Right ventricle myocardium superior (tissue), 1 donor: Measurements from ENCODE around the gene RANBP9. TPM values are rescaled to one million over a fixed set of nuclear protein-coding genes. Genes with fewer than 3 reads are reported as not detected.

ENCODE experiments used
- ATAC-seq: fragments of 200-7000 bp; cut with Tn5 transposase; one replicate; pipeline ENCODE4 v1.9.1; 2020; ENCODE audit warnings: mild to moderate bottlenecking; ENCODE audit not compliant: poor library complexity
- DNase-seq: peaks from one replicate; pipeline ENCODE4 v3.0.0-alpha.2; 2020
- intact Hi-C: fragments of 100-400 bp; cut with DNase I; formaldehyde crosslinking; loops from one replicate; pipeline ENCODE4 v1.11.2; 2022
- total RNA-seq: library from RNA; stranded (reverse); fragmentation: NEBNext Ultra II Directional; extraction: Animal tissue kit (Norgen Biotek cat#: 25700); gene quantifications from one replicate; pipeline ENCODE4 v1.2.1, GENCODE V29; 2021
- donor health status: DM: no; HTN: yes; CAD: no; lungs with severe emphysema.

Gene RANBP9
- total RNA-seq, 1 donor from 2014 or later, result 29.9 TPM

- ATAC-seq (no peak), DNase-seq (no peak)
- intact Hi-C loops, result no loop called here
Observed at GRCh38 chr6:13589801-13590200, 121.8 kb downstream of the RANBP9 start.

DNA sequence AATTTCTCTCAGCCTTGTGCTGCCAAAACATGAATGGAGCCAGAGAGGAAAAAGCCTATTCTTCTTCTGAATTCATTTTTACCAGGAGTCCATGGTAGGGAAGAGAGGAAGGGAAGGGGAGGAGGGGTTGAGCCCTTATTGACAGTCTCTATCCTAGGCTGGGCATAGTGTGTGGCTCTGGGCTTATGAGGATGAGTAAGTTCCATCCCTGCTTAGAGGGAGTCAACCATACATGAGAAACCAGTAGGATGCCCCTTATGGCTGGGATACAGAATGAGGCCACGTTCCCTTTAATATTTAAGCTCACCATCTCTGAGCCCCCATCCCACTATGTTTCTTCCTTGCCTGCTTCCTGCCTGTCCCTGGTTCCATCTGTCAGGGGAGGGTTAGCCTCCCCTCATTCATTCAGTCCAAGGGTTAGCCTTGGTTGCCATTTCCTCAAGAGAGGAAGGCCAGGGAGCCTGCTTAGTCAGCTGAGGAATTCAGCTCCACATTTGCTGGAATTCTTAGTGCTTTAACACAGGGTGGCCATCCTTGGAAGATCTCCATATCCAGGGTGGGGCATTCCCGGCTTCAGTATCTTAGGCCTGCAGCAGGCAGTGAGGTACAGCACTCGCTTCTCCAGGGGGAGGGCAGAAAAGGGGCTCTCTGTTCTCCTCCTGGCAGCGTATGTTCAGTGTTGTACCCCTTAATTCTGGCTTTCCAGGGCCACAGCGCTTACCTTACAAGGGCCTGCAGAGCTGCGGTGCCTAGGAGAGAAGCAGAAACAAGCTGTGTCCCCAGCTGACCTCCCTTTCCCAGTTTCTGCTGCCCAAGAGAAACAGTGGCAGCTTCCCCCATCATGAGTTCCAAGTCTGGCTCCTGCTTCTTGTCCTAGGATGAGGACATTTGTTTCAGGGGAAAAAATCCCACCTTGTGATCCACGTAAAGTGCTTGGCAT is 124.8 kb downstream of the RANBP9 start:
- ATAC-seq (peak; percentile 54), DNase-seq (no peak)
- intact Hi-C loops, result no loop called here

- intact Hi-C loops, result no loop called here
- no peak for ATAC-seq
- DNase-seq, result no peak
Observed at GRCh38 chr6:13581700-13582229, 129.9 kb downstream of the RANBP9 start.

- DNase-seq (no peak), ATAC-seq (no peak)
- intact Hi-C loops, result no loop called here
Observed at GRCh38 chr6:13579911-13580310, 131.7 kb downstream of the RANBP9 start.

- no peak for DNase-seq
- intact Hi-C loops, result no loop called here
- no peak for ATAC-seq
Observed at GRCh38 chr6:13577926-13578325, 133.7 kb downstream of the RANBP9 start.

DNA sequence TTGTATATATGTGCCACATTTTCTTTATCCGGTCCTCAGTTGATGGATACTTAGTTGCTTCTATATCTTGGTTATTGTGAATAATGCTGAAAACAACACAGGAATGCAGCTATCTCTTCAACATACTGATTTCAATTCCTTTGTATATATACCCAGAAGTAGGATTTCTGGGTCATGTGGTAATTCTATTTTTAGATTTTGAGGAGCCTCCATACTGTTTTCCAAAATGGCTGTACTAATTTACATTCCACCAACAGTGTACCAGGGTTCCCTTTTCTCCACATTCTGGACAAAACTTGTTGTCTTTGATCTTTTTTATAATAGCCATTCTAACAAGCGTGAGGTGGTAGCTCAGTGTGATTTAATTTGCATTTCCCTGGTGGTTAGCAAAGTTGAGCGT is 135.6 kb downstream of the RANBP9 start:
- intact Hi-C loops, result no loop called here

DNA sequence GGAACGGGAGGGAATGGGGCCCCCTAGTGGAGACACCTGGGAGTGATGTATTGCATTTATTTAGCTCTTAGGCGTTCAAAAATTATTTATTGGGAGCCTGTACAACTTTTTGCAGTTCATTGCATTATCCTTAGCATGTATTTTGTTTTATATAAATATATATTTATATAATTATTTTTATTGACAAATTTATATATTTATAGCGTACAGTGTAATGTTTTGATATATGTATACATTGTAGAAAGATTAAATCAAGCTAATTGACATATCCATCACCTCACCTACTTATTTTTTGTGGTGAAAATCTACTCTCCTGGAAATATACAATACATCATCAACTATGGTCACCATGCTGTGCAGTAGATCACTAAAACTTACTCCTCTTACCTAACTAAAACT is 136.3 kb downstream of the RANBP9 start:
- ATAC-seq (no peak), DNase-seq (no peak)
- intact Hi-C loops, result no loop called here

More for the DNA sequence above, 135.6 kb downstream of the RANBP9 start:
- no peak for DNase-seq
- no peak for ATAC-seq

- ATAC-seq (peak; percentile 71), DNase-seq (peak; percentile 89)
- intact Hi-C loops, result no loop called here
Observed at GRCh38 chr6:13574571-13575376, 136.9 kb downstream of the RANBP9 start, which contains the start of gene SIRT5. TSS of gene SIRT5 (plus strand) at chr6:13574601. CDS start at chr6:13584111, 9,510 bp downstream.

- DNase-seq (peak; percentile 94), ATAC-seq (peak; percentile 96)
- intact Hi-C loops, result no loop called here
Observed at GRCh38 chr6:13574149-13574570, 137.5 kb downstream of the RANBP9 start.

DNA sequence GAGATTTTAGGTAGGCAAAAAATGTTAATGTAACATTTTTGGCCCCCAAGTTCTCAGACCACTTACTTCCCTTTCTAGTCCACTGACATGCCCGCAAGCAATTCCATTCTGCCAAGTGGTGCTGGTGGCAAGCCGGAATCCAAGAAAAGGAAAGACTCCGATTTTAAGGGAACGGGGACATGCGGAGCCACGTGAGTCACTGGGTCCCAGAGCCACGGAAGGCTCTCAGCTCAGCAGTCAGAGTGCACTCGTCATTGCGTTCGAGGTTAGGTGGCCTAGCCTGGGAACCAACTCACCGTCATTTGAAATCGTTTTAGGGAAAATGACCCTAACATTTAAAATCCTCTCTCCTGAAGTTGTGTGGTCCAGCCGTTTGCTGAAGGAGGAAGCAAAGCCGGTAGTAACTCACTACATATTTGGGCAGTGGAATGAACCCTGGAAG is 137.9 kb downstream of the RANBP9 start:
- intact Hi-C loops, result no loop called here
- DNase-seq (peak; percentile 53), ATAC-seq (no peak)

- ATAC-seq, result no peak
- no peak for DNase-seq
- intact Hi-C loops, result no loop called here
Observed at GRCh38 chr6:13572951-13573654, 138.5 kb downstream of the RANBP9 start.

DNA sequence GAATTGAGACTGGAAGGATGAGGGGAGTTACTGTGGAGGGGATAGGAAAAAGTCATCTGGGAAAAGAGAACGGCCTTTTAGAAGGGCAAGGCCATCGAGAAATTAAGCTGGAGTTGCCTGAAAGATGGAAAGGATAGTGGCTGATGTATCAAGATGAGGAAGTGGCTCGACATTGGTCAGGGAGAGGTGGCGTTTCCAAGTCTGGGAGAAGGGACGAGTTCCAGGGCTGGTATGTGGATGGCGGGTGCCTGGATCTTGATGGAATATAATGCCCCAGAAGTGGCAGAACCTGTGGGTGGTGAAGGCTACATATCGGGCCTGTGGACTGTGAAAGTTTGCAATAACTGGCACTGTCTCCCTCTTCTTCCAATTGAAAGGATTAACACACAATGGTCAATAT is 139.4 kb downstream of the RANBP9 start:
- intact Hi-C loops, result no loop called here
- DNase-seq (no peak), ATAC-seq (no peak)

Other genes starting within 250 kb of the RANBP9 start
- 46.2 TPM for gene GFOD1, start 224.2 kb downstream of the RANBP9 start, total RNA-seq
- gene SIRT5, start 137.2 kb downstream of the RANBP9 start, total RNA-seq, result 53.3 TPM
- gene NOL7, start 96.5 kb downstream of the RANBP9 start, total RNA-seq, result 47.9 TPM
- 35.7 TPM for gene MCUR1, start 102.7 kb upstream of the RANBP9 start, total RNA-seq
- not detected for gene RNF182, start 213.1 kb upstream of the RANBP9 start, total RNA-seq